ENCODE data around the gene CDAN1. TPM values are rescaled to one million over a fixed set of nuclear protein-coding genes. Genes with fewer than 3 reads are reported as not detected.
"Not testable (repeated sequence)": the region's sequence is repeated elsewhere in the genome, so short reads cannot be mapped to it uniquely, and the experiment has no call there.

Gene CDAN1
- total and polyA plus RNA-seq, 2 of the 4 experiments (the other 2 are of a cell fraction): 4.7 to 5.6 TPM

DNA sequence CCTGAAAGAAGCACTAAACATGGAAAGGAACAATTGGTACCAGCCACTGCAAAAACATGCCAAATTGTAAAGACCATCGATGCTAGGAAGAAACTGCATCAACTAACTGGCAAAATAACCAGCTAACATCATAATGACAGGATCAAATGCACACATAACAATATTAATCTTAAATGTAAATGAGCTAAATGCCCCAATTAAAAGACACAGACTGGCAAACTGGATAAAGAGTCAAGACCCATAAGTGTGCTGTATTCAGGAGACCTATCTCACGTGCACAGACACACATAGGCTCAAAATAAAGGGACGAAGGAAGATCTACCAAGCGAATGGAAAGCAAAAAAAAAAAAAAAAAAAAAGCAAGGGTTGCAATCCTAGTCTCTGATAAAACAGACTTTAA lies 29.2 kb upstream of the CDAN1 start:
- H3K4me1 ChIP-seq (ENCODE audit: control insufficient read depth, insufficient read depth, low read length); H3K27me3 ChIP-seq (ENCODE audit: control insufficient read depth, insufficient read depth, low read length); ATAC-seq (ENCODE audit: low read depth); H2AK9ac ChIP-seq (replicated peaks; ENCODE audit: low read depth, low read length, poor library complexity); H3K18ac ChIP-seq (ENCODE audit: low read depth, low read length); H3K36me3 ChIP-seq (ENCODE audit: control insufficient read depth, insufficient read depth, low read length); H4K5ac ChIP-seq (ENCODE audit: low read depth, low read length); CTCF ChIA-PET; H3K4me2 ChIP-seq (ENCODE audit: low read depth, low read length); DNase-seq; H4K91ac ChIP-seq (ENCODE audit: insufficient read depth, low read depth, low read length); H3K9ac ChIP-seq (ENCODE audit: low read depth, low read length); H2BK120ac ChIP-seq (ENCODE audit: low read depth, low read length); dilution Hi-C loops (cut with HindIII; ENCODE audit: low sequenced_read_pairs, unreplicated experiment); BruUV-seq (replicated peaks); H3K14ac ChIP-seq (replicated peaks; ENCODE audit: low read depth, low read length); intact Hi-C loops (cut with micrococcal nuclease); H2BK20ac ChIP-seq (ENCODE audit: low read depth, low read length); H3K4ac ChIP-seq (ENCODE audit: low read depth, low read length); H4K8ac ChIP-seq (ENCODE audit: low read depth in 2 of 2, low read length in 2 of 2); H3K23ac ChIP-seq (ENCODE audit: low read depth, low read length); H2AFZ ChIP-seq (replicated peaks; ENCODE audit: low read length, poor library complexity); H2AK5ac ChIP-seq (ENCODE audit: low read depth, low read length); H3K9me3 ChIP-seq (ENCODE audit: control insufficient read depth, insufficient read depth, low read length); in situ Hi-C loops (cut with MboI; ENCODE audit: low sequenced_read_pairs); H3K4me3 ChIP-seq (ENCODE audit: insufficient read depth, low read depth, low read length); H2BK15ac ChIP-seq (ENCODE audit: low read depth, low read length); H4K20me1 ChIP-seq (ENCODE audit: insufficient read depth, low read length); H2BK5ac ChIP-seq (ENCODE audit: low read depth, low read length, poor library complexity, severe bottlenecking); H3K79me1 ChIP-seq (ENCODE audit: low read depth in 1 of 2, low read length in 2 of 2); H3K27ac ChIP-seq (ENCODE audit: insufficient read depth, low read length); H3K56ac ChIP-seq (ENCODE audit: extremely low read depth, insufficient read depth, low read length); POLR2A ChIA-PET (ENCODE audit: unreplicated experiment); H3K9me1 ChIP-seq (ENCODE audit: insufficient read depth, low read length): not testable (repeated sequence)
- WGBS, 2 experiments (ENCODE audit: extremely low coverage in 2 of 2, insufficient read length in 1 of 2): no CpG with 5 or more reads among the region's 4 CpGs

GRCh38 chr15:42764154-42764731 lies 27.3 kb upstream of the CDAN1 start:
- in situ Hi-C loops (cut with MboI; ENCODE audit: low sequenced_read_pairs); H3K4me1 ChIP-seq (ENCODE audit: control insufficient read depth, insufficient read depth, low read length); H3K27me3 ChIP-seq (ENCODE audit: control insufficient read depth, insufficient read depth, low read length); H3K4me3 ChIP-seq (ENCODE audit: insufficient read depth, low read depth, low read length); H3K27ac ChIP-seq (ENCODE audit: insufficient read depth, low read length); ATAC-seq (ENCODE audit: low read depth); H3K18ac ChIP-seq (ENCODE audit: low read depth, low read length); H3K9me3 ChIP-seq (ENCODE audit: control insufficient read depth, insufficient read depth, low read length); H2AK9ac ChIP-seq (replicated peaks; ENCODE audit: low read depth, low read length, poor library complexity); H2AFZ ChIP-seq (replicated peaks; ENCODE audit: low read length, poor library complexity); H2AK5ac ChIP-seq (ENCODE audit: low read depth, low read length); H2BK20ac ChIP-seq (ENCODE audit: low read depth, low read length); H4K91ac ChIP-seq (ENCODE audit: insufficient read depth, low read depth, low read length); H2BK15ac ChIP-seq (ENCODE audit: low read depth, low read length); BruUV-seq (replicated peaks); H3K9me1 ChIP-seq (ENCODE audit: insufficient read depth, low read length); H2BK5ac ChIP-seq (ENCODE audit: low read depth, low read length, poor library complexity, severe bottlenecking); DNase-seq; H3K56ac ChIP-seq (ENCODE audit: extremely low read depth, insufficient read depth, low read length); intact Hi-C loops (cut with micrococcal nuclease); H4K5ac ChIP-seq (ENCODE audit: low read depth, low read length); H3K36me3 ChIP-seq (ENCODE audit: control insufficient read depth, insufficient read depth, low read length); H3K4me2 ChIP-seq (ENCODE audit: low read depth, low read length); POLR2A ChIA-PET (ENCODE audit: unreplicated experiment); dilution Hi-C loops (cut with HindIII; ENCODE audit: low sequenced_read_pairs, unreplicated experiment); H3K9ac ChIP-seq (ENCODE audit: low read depth, low read length); H3K14ac ChIP-seq (replicated peaks; ENCODE audit: low read depth, low read length); H3K4ac ChIP-seq (ENCODE audit: low read depth, low read length); H4K20me1 ChIP-seq (ENCODE audit: insufficient read depth, low read length); H3K23ac ChIP-seq (ENCODE audit: low read depth, low read length); H2BK120ac ChIP-seq (ENCODE audit: low read depth, low read length); H3K79me1 ChIP-seq (ENCODE audit: low read depth in 1 of 2, low read length in 2 of 2); H4K8ac ChIP-seq (ENCODE audit: low read depth in 2 of 2, low read length in 2 of 2): not testable (repeated sequence)
- 67% methylated on average over 9 of the region's 16 CpGs; no CpG with 5 or more reads in 1 of the 2 experiments for WGBS, 2 experiments (ENCODE audit: extremely low coverage in 2 of 2, insufficient read length in 1 of 2)
- CTCF ChIA-PET: interaction anchor here (0.6 kb wide), 1 partner anchor 114 kb away, joined by 3 read pairs; no protein-coding TSS in a partner anchor

Data from IMR-90 (cell line).